H9 (cell line): ENCODE measurements around the gene DIAPH2. TPM values are rescaled to one million over a fixed set of nuclear protein-coding genes. Genes with fewer than 3 reads are reported as not detected.

Experiments used
- DNase-seq: peaks from one replicate; pipeline ENCODE4 v3.0.0-alpha.2; 2017
- H2AFZ ChIP-seq: one replicate; pipeline ENCODE4 v1.6.1; 2013; ENCODE audit warnings: mild to moderate bottlenecking, low read length, control low read depth, moderate library complexity
- H2AK5ac ChIP-seq: 2 replicates; pipeline ENCODE4 v1.6.1; 2013; ENCODE audit warnings: low read length, control low read depth, mixed read lengths; ENCODE audit not compliant: insufficient read length
- H2BK120ac ChIP-seq: one replicate; pipeline ENCODE4 v1.6.1; 2013; ENCODE audit warnings: low read depth, mild to moderate bottlenecking, low read length, control low read depth, inconsistent platforms; ENCODE audit not compliant: poor library complexity, severe bottlenecking
- H2BK12ac ChIP-seq: 2 replicates; pipeline ENCODE4 v1.6.1; 2013; ENCODE audit warnings: low read length, control low read depth, mixed read lengths, low read depth; ENCODE audit not compliant: insufficient read length
- H2BK15ac ChIP-seq: 2 replicates; pipeline ENCODE4 v1.6.1; 2013; ENCODE audit warnings: low read depth, low read length, control low read depth
- H2BK20ac ChIP-seq: one replicate; pipeline ENCODE4 v1.6.1; 2013; ENCODE audit warnings: low read depth, mild to moderate bottlenecking, low read length, control low read depth, inconsistent platforms; ENCODE audit not compliant: poor library complexity, severe bottlenecking
- H2BK5ac ChIP-seq: 2 replicates; pipeline ENCODE4 v1.6.1; 2013; ENCODE audit warnings: low read length, control low read depth, mixed read lengths; ENCODE audit not compliant: insufficient read length
- H3K14ac ChIP-seq: 2 replicates; pipeline ENCODE4 v1.6.1; 2013; ENCODE audit warnings: low read length, control low read depth; ENCODE audit not compliant: insufficient read depth
- H3K18ac ChIP-seq: 2 replicates; pipeline ENCODE4 v1.6.1; 2013; ENCODE audit warnings: low read depth, mild to moderate bottlenecking, mixed read lengths, low read length, control low read depth; ENCODE audit not compliant: insufficient read length
- H3K23ac ChIP-seq: 2 replicates; pipeline ENCODE4 v1.6.1; 2013; ENCODE audit warnings: low read length, control low read depth, mixed read lengths, low read depth; ENCODE audit not compliant: insufficient read length
- H3K23me2 ChIP-seq: 2 replicates; pipeline ENCODE4 v1.6.1; 2013; ENCODE audit warnings: low read depth, mild to moderate bottlenecking, mixed read lengths, low read length, control low read depth; ENCODE audit not compliant: insufficient read length, poor library complexity, severe bottlenecking
- H3K27ac ChIP-seq: 2 replicates; pipeline ENCODE4 v1.5.1; 2013; ENCODE audit warnings: low read length, control low read depth, mixed read lengths, low read depth; ENCODE audit not compliant: insufficient read length
- H3K27me3 ChIP-seq: 2 replicates; pipeline ENCODE4 v1.6.1; 2013; ENCODE audit warnings: low read length, control low read depth, inconsistent platforms; ENCODE audit not compliant: insufficient read depth
- H3K4ac ChIP-seq: 2 replicates; pipeline ENCODE4 v1.6.1; 2013; ENCODE audit warnings: low read depth, mild to moderate bottlenecking, control low read depth, inconsistent platforms, low read length, moderate library complexity
- H3K4me1 ChIP-seq: 2 replicates; pipeline ENCODE4 v1.6.1; 2013; ENCODE audit warnings: low read length, control low read depth, inconsistent platforms; ENCODE audit not compliant: insufficient read depth
- H3K4me2 ChIP-seq: 2 replicates; pipeline ENCODE4 v1.6.1; 2013; ENCODE audit warnings: low read length, control low read depth, mixed read lengths; ENCODE audit not compliant: insufficient read length, insufficient read depth
- H3K56ac ChIP-seq: 2 replicates; pipeline ENCODE4 v1.6.1; 2013; ENCODE audit warnings: low read depth, mild to moderate bottlenecking, mixed read lengths, low read length, control low read depth; ENCODE audit not compliant: insufficient read length
- H3K79me1 ChIP-seq: 2 replicates; pipeline ENCODE4 v1.6.1; 2013; ENCODE audit warnings: low read depth, mild to moderate bottlenecking, moderate library complexity, low read length, control low read depth, inconsistent platforms; ENCODE audit not compliant: insufficient read depth, poor library complexity, severe bottlenecking
- H3K79me2 ChIP-seq: 2 replicates; pipeline ENCODE4 v1.6.1; 2013; ENCODE audit warnings: low read length, control low read depth, inconsistent platforms; ENCODE audit not compliant: insufficient read depth
- H3K9ac ChIP-seq: 2 replicates; pipeline ENCODE4 v1.6.1; 2013; ENCODE audit warnings: low read length, control low read depth, mixed read lengths; ENCODE audit not compliant: insufficient read length; ENCODE audit errors: extremely low read depth
- H3K9me3 ChIP-seq: one replicate; pipeline ENCODE4 v1.6.1; 2013; ENCODE audit warnings: low read depth, low read length, inconsistent platforms; ENCODE audit not compliant: control insufficient read depth
- H3T11ph ChIP-seq: one replicate; pipeline ENCODE4 v1.6.1; 2013; ENCODE audit warnings: mild to moderate bottlenecking, low read length, control low read depth, inconsistent platforms
- H4K20me1 ChIP-seq: one replicate; pipeline ENCODE4 v1.6.1; 2013; ENCODE audit not compliant: control insufficient read depth, insufficient read length, insufficient read depth
- H4K5ac ChIP-seq: 2 replicates; pipeline ENCODE4 v1.6.1; 2013; ENCODE audit warnings: low read depth, mild to moderate bottlenecking, mixed read lengths, low read length, control low read depth; ENCODE audit not compliant: insufficient read length
- H4K8ac ChIP-seq: replicated peaks from 2 replicates; pipeline ENCODE4 v1.6.1; 2013; ENCODE audit warnings: low read length, control low read depth, mixed read lengths, low read depth; ENCODE audit not compliant: insufficient read length
- H4K91ac ChIP-seq: 2 replicates; pipeline ENCODE4 v1.6.1; 2013; ENCODE audit warnings: low read depth, mild to moderate bottlenecking, moderate library complexity, mixed read lengths, low read length, control low read depth; ENCODE audit not compliant: insufficient read length
- H3K27ac Mint-ChIP-seq, 3 experiments: 2 replicates in 2 of 3; 3 replicates in 1 of 3; pipeline ENCODE4 v1.8.0; 2020 to 2021; ENCODE audit warnings: mixed read lengths in 3 of 3, mild to moderate bottlenecking in 1 of 3, moderate library complexity in 1 of 3
- H3K27me3 Mint-ChIP-seq: 2 replicates; pipeline ENCODE4 v1.8.0; 2021; ENCODE audit warnings: low read depth, mild to moderate bottlenecking, moderate library complexity, mixed read lengths
- H3K36me3 Mint-ChIP-seq, 3 experiments: 2 replicates in 2 of 3; 3 replicates in 1 of 3; pipeline ENCODE4 v1.8.0; 2020 to 2021; ENCODE audit warnings: low read depth in 3 of 3, mixed read lengths in 3 of 3; ENCODE audit not compliant: insufficient read depth in 1 of 3
- H3K4me1 Mint-ChIP-seq, 2 experiments: 2 replicates each; pipeline ENCODE4 v1.8.0; 2020; ENCODE audit warnings: mixed read lengths in 2 of 2
- H3K4me3 Mint-ChIP-seq, 2 experiments: 2 replicates in 1 of 2; 3 replicates in 1 of 2; pipeline ENCODE4 v1.8.0; 2020 to 2021; ENCODE audit warnings: mild to moderate bottlenecking in 2 of 2, mixed read lengths in 2 of 2, moderate library complexity in 1 of 2
- H3K9me3 Mint-ChIP-seq, 2 experiments: 2 replicates in 1 of 2; 3 replicates in 1 of 2; pipeline ENCODE4 v1.8.0; 2020; ENCODE audit warnings: mild to moderate bottlenecking in 2 of 2, mixed read lengths in 2 of 2, moderate library complexity in 1 of 2
- WGBS: extraction: QIAGEN DNeasy Blood & Tissue Kit; methylation state at CpG from one replicate; pipeline ENCODE4 v1.1.7; 2013; ENCODE audit warnings: missing lambda C conversion rate, low lambda C conversion rate, mixed read lengths; ENCODE audit not compliant: insufficient read length; ENCODE audit errors: extremely low coverage; 5-methylcytosine and 5-hydroxymethylcytosine counted together
- total RNA-seq: library from RNA; stranded (reverse); gene quantifications from 2 replicates; pipeline ENCODE4 v1.2.1, GENCODE V29; 2021
- TF ChIP-seq, protein P1 (sequence below): fragments of 200-600 bp; sonication (generic); conservative IDR thresholded peaks from 3 replicates; pipeline ENCODE4 v1.8.0; 2021; ENCODE audit warnings: antibody characterized with exemption, mild to moderate bottlenecking

Gene DIAPH2
- total RNA-seq, 1 experiment from 2014 or later: 45.4 TPM

DNA sequence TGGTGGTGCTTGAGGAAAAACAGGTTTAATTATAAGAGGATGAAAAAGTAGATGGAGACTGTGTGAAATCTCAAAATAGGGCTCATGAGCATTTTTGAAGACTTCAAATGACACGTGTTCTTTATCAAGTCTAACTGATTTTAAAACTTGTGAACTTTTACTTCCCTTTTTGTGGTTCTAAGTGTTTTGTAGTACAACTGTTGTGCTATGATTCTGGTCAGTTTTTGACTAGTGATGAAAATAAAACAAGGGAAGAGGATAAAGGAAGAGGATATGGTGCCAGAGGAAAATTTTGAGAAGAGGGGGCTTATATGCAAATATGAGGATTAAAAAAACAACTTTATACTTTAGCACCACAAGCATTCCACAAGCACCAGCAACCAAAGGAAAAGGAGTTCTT lies 843.1 kb downstream of the DIAPH2 start:
- Histone ChIP-seq H4K5ac (no peak overlapping the region), H3K79me1 (no peaks in the 10 kb centered on the region), H3K27ac (no peak overlapping the region), H3T11ph (no peak overlapping the region), H3K18ac (no peak overlapping the region), H2AK5ac (no peak overlapping the region), H3K56ac (no peak overlapping the region), H3K14ac (no peak overlapping the region), H3K4me2 (no peak overlapping the region), H4K91ac (no peak overlapping the region), H2BK5ac (no peak overlapping the region), H3K79me2 (no peaks in the 10 kb centered on the region), H2BK12ac (no peak overlapping the region), H3K23me2 (no peaks in the 10 kb centered on the region), H4K20me1 (no peaks in the 10 kb centered on the region), H2AFZ (no peak overlapping the region), H3K9me3 (peaks cover 5% of the 10 kb centered on the region), H4K8ac (no peak overlapping the region), H2BK20ac (no peak overlapping the region), H2BK15ac (no peak overlapping the region), H3K4ac (no peak overlapping the region), H2BK120ac (no peak overlapping the region), H3K4me1 (no peaks in the 10 kb centered on the region), H3K9ac (no peak overlapping the region), H3K27me3 (no peaks in the 10 kb centered on the region), H3K23ac (no peak overlapping the region)
- peaks cover 27 to 42% (median 37%) of the 10 kb centered on the region in 3 experiments for H3K36me3 Mint-ChIP-seq
- WGBS: no CpG with 5 or more reads among the region's 1 CpG
- TF ChIP-seq, protein P1, sequence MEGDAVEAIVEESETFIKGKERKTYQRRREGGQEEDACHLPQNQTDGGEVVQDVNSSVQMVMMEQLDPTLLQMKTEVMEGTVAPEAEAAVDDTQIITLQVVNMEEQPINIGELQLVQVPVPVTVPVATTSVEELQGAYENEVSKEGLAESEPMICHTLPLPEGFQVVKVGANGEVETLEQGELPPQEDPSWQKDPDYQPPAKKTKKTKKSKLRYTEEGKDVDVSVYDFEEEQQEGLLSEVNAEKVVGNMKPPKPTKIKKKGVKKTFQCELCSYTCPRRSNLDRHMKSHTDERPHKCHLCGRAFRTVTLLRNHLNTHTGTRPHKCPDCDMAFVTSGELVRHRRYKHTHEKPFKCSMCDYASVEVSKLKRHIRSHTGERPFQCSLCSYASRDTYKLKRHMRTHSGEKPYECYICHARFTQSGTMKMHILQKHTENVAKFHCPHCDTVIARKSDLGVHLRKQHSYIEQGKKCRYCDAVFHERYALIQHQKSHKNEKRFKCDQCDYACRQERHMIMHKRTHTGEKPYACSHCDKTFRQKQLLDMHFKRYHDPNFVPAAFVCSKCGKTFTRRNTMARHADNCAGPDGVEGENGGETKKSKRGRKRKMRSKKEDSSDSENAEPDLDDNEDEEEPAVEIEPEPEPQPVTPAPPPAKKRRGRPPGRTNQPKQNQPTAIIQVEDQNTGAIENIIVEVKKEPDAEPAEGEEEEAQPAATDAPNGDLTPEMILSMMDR: no peak
- H3K9me3 Mint-ChIP-seq: peaks cover 24 to 29% of the 10 kb centered on the region in 2 experiments
- H3K4me3 Mint-ChIP-seq: no peak overlapping the region
- DNase-seq: no peak
- no peak overlapping the region for H3K27ac Mint-ChIP-seq
- no peaks in the 10 kb centered on the region for H3K27me3 Mint-ChIP-seq
- peaks cover 14% of the 10 kb centered on the region in 2 experiments for H3K4me1 Mint-ChIP-seq
